Mucosa of rectum (tissue), 2 donors: Measurements from ENCODE around the gene PRRG1.

Experiments used
- H3K27ac ChIP-seq, 2 donors: one replicate each; pipeline ENCODE4 v1.7.0; 2013; ENCODE audit warnings: inconsistent platforms in 2 of 2, low read depth in 2 of 2, low read length in 2 of 2
- H3K27me3 ChIP-seq, 2 donors: one replicate each; pipeline ENCODE4 v1.7.0; 2013; ENCODE audit warnings: low read length in 2 of 2; ENCODE audit not compliant: control insufficient read depth in 2 of 2, insufficient read depth in 2 of 2
- H3K36me3 ChIP-seq, 2 donors: one replicate each; pipeline ENCODE4 v1.7.0; 2013; ENCODE audit warnings: low read length in 2 of 2; ENCODE audit not compliant: control insufficient read depth in 2 of 2, insufficient read depth in 2 of 2
- H3K4me1 ChIP-seq, 2 donors: one replicate each; pipeline ENCODE4 v1.7.0; 2013; ENCODE audit warnings: low read length in 2 of 2, mild to moderate bottlenecking in 1 of 2; ENCODE audit not compliant: control insufficient read depth in 2 of 2, insufficient read depth in 2 of 2
- H3K4me3 ChIP-seq, 2 donors: one replicate each; pipeline ENCODE4 v1.7.0; 2013; ENCODE audit warnings: low read length in 2 of 2
- H3K9ac ChIP-seq, 2 donors: one replicate each; pipeline ENCODE4 v1.7.0; 2013; ENCODE audit warnings: low read length in 2 of 2, low read depth in 1 of 2, mild to moderate bottlenecking in 1 of 2
- H3K9me3 ChIP-seq, 2 donors: one replicate each; pipeline ENCODE4 v1.7.0; 2013; ENCODE audit warnings: low read length in 2 of 2; ENCODE audit not compliant: control insufficient read depth in 2 of 2
- donor health status: healthy.
- donor health status: Normal muscosa, but diverticular disease.

PRRG1 gene

GRCh38 chrX:37370499-37371141, 21.5 kb downstream of the PRRG1 start:
- Histone ChIP-seq H3K9me3 (no peaks in the 10 kb centered on the region), H3K9ac (no peak overlapping the region), H3K4me1 (no peaks in the 10 kb centered on the region), H3K36me3 (no peaks in the 10 kb centered on the region), H3K4me3 (no peak overlapping the region), H3K27ac (no peak overlapping the region), H3K27me3 (no peaks in the 10 kb centered on the region)

DNA sequence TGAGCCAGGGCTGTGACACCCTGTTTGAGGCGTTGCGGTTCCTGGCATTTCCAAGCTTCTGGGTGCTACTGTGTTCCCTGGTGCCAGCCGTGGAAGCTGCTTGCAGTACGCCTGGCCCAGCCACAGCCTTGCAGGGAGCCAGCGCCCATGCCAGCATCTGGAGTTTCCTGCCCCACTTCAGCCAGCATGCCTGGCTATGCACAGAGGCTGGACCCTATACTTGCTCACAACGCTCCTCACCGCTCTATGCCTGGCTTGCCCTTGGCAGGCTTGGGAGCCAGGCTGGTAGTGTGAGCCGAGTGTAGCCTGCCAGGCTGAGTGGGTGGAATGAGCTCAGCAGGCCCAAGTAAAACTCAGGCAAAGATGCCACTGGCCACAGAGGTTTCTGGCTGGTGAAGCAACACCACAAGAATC, 22.4 kb downstream of the PRRG1 start:
- H3K9ac ChIP-seq, result no peak overlapping the region
- H3K4me3 ChIP-seq, result no peak overlapping the region
- H3K36me3 ChIP-seq, result no peaks in the 10 kb centered on the region
- no peak overlapping the region for H3K27ac ChIP-seq
- H3K9me3 ChIP-seq, result no peaks in the 10 kb centered on the region
- H3K4me1 ChIP-seq, result no peaks in the 10 kb centered on the region
- H3K27me3 ChIP-seq, result no peaks in the 10 kb centered on the region

GRCh38 chrX:37378404-37378803, 29.2 kb downstream of the PRRG1 start:
- no peak overlapping the region for H3K27ac ChIP-seq
- H3K27me3 ChIP-seq, result no peaks in the 10 kb centered on the region
- H3K36me3 ChIP-seq, result no peaks in the 10 kb centered on the region
- H3K4me3 ChIP-seq, result no peak overlapping the region
- H3K9ac ChIP-seq, result no peak overlapping the region
- peaks cover 0 to 4% of the 10 kb centered on the region in 2 donors for H3K4me1 ChIP-seq
- H3K9me3 ChIP-seq, result no peaks in the 10 kb centered on the region

DNA sequence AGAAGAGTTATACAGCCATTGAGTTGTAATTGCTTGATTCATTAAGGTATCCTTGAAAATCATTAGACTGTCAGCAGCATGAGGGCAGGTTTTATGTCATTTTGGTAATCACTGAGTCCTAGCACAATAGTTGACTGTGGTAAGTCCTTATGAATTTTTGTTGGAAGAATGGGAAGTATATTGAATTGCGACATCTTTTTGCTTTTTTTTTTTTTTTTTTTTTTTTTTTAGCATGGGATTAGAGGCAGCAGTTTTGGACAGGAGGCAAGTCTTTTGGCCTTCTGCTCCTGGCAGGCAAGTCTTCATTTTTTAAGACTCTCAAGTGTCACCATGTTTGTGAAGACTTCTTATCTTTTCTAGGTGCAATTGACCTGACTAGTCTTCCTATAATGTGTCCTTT, 29.7 kb downstream of the PRRG1 start:
- Histone ChIP-seq H3K9me3 (no peaks in the 10 kb centered on the region), H3K4me3 (no peak overlapping the region), H3K27me3 (no peaks in the 10 kb centered on the region), H3K36me3 (no peaks in the 10 kb centered on the region), H3K9ac (no peak overlapping the region), H3K27ac (no peak overlapping the region), H3K4me1 (peaks cover 0 to 4% of the 10 kb centered on the region in 2 donors)

- Histone ChIP-seq H3K4me3 (no peak overlapping the region), H3K27me3 (no peaks in the 10 kb centered on the region), H3K4me1 (peaks cover 0 to 4% of the 10 kb centered on the region in 2 donors), H3K9me3 (no peaks in the 10 kb centered on the region), H3K36me3 (no peaks in the 10 kb centered on the region), H3K27ac (no peak overlapping the region), H3K9ac (no peak overlapping the region)
Observed at GRCh38 chrX:37380256-37380655, 31.1 kb downstream of the PRRG1 start.

DNA sequence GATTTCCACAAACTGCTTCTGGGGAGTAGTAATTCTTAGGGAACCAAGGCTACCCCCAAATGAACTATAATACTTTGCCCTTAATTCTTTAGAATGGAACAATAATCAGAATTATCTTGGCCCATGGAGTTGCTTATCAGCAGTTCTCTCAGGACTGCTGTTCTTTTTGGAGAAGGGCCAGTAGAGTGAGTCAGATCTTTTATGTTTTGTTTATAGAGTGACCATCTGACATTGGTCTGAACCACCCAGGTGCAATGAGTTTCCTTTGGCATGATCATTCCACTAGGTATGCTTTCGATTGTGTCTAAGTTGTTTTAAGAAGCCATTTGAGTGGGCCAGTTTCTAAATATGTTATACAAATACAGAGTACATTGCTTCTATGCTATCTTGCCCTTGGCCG, 31.8 kb downstream of the PRRG1 start:
- Histone ChIP-seq H3K27ac (no peak overlapping the region), H3K27me3 (no peaks in the 10 kb centered on the region), H3K4me1 (peaks cover 0 to 4% of the 10 kb centered on the region in 2 donors), H3K9ac (no peak overlapping the region), H3K4me3 (no peak overlapping the region), H3K9me3 (no peaks in the 10 kb centered on the region), H3K36me3 (no peaks in the 10 kb centered on the region)

- peaks cover 0 to 4% of the 10 kb centered on the region in 2 donors for H3K4me1 ChIP-seq
- no peak overlapping the region for H3K4me3 ChIP-seq
- H3K27me3 ChIP-seq, result no peaks in the 10 kb centered on the region
- no peak overlapping the region for H3K27ac ChIP-seq
- H3K9ac ChIP-seq, result no peak overlapping the region
- peaks cover 0 to 3% of the 10 kb centered on the region in 2 donors for H3K36me3 ChIP-seq
- H3K9me3 ChIP-seq, result no peaks in the 10 kb centered on the region
Observed at GRCh38 chrX:37383313-37383712, 34.1 kb downstream of the PRRG1 start.

DNA sequence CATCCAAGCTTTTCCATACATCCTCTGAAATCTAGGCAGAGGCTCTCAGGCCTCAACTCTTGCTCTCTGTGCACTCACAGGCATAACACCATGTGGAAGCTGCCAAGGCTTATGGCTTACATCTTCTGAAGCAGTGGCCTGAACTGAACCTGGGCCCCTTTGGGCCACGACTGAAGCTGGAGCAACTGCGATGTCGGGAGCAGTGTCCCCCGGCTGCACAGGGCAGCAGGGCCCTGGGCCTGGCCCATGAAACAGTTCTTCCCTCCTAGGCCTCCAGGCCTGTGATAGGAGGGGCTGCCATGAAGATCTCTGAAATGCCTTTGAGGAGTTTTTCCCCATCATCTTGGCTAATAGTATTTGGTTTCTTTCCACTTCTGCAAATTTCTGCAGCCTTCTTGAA, 39.2 kb downstream of the PRRG1 start:
- H3K27me3 ChIP-seq, result no peaks in the 10 kb centered on the region
- no peak overlapping the region for H3K9ac ChIP-seq
- no peaks in the 10 kb centered on the region for H3K9me3 ChIP-seq
- H3K4me3 ChIP-seq, result no peak overlapping the region
- H3K4me1 ChIP-seq, result no peaks in the 10 kb centered on the region
- H3K36me3 ChIP-seq, result peaks cover 0 to 3% of the 10 kb centered on the region in 2 donors
- H3K27ac ChIP-seq, result no peak overlapping the region

GRCh38 chrX:37405956-37406355, 56.8 kb downstream of the PRRG1 start:
- Histone ChIP-seq H3K4me1 (no peaks in the 10 kb centered on the region), H3K9me3 (no peaks in the 10 kb centered on the region), H3K27ac (no peak overlapping the region), H3K27me3 (no peaks in the 10 kb centered on the region), H3K36me3 (no peaks in the 10 kb centered on the region), H3K4me3 (no peak overlapping the region), H3K9ac (no peak overlapping the region)

DNA sequence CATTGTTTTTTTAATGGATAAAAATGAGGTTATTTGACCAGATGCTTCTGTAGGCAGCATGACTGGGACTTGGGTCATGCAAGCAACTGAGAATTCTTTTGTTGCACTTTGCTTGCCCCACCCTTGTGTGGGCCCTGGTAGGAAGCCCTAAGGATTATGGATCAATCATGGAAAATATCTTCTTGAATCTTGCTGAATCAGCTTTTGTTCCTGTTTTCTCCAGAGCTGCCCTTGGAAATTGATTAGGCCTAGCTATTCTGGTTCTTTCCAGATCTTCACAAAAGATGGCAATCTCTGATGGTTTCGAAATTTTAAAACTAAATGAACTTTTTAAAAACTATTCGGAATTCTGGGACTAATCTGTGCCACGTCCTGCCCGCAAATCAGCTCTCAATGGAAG, 58.6 kb downstream of the PRRG1 start:
- Histone ChIP-seq H3K27me3 (no peaks in the 10 kb centered on the region), H3K4me1 (no peaks in the 10 kb centered on the region), H3K4me3 (no peak overlapping the region), H3K9ac (no peak overlapping the region), H3K27ac (no peak overlapping the region), H3K36me3 (no peaks in the 10 kb centered on the region), H3K9me3 (no peaks in the 10 kb centered on the region)

GRCh38 chrX:37409278-37409677, 60.1 kb downstream of the PRRG1 start:
- no peak overlapping the region for H3K4me3 ChIP-seq
- no peak overlapping the region for H3K9ac ChIP-seq
- H3K27me3 ChIP-seq, result no peaks in the 10 kb centered on the region
- H3K9me3 ChIP-seq, result no peaks in the 10 kb centered on the region
- no peaks in the 10 kb centered on the region for H3K36me3 ChIP-seq
- H3K27ac ChIP-seq, result no peak overlapping the region
- no peaks in the 10 kb centered on the region for H3K4me1 ChIP-seq
